ENCODE results near the gene C16orf78.
"Not testable (repeated sequence)": the region's sequence is repeated elsewhere in the genome, so short reads cannot be mapped to it uniquely, and the experiment has no call there.

The C16orf78 gene

GRCh38 chr16:49349446-49350168 is 24.0 kb upstream of the C16orf78 start:
- DNase-seq (ENCODE audit: low read depth, low spot score): no peak

- peak; percentile 82 for DNase-seq (ENCODE audit: low read depth, low spot score)
Observed at GRCh38 chr16:49350265-49351095, 23.1 kb upstream of the C16orf78 start.

- no peak for DNase-seq (ENCODE audit: low read depth, low spot score)
Observed at GRCh38 chr16:49351096-49351487, 22.5 kb upstream of the C16orf78 start.

- peak; percentile 85 for DNase-seq (ENCODE audit: low read depth, low spot score)
Observed at GRCh38 chr16:49352892-49353291, 20.7 kb upstream of the C16orf78 start.

- no peak for DNase-seq (ENCODE audit: low read depth, low spot score)
Observed at GRCh38 chr16:49353680-49354079, 19.9 kb upstream of the C16orf78 start.

- no peak for DNase-seq (ENCODE audit: low read depth, low spot score)
Observed at GRCh38 chr16:49354101-49354500, 19.5 kb upstream of the C16orf78 start.

- DNase-seq (ENCODE audit: low read depth, low spot score): no peak
Observed at GRCh38 chr16:49354991-49355390, 18.6 kb upstream of the C16orf78 start.

GRCh38 chr16:49355933-49356665 is 17.5 kb upstream of the C16orf78 start:
- DNase-seq (ENCODE audit: low read depth, low spot score): no peak

GRCh38 chr16:49356728-49357488 is 16.7 kb upstream of the C16orf78 start:
- DNase-seq (ENCODE audit: low read depth, low spot score): no peak

- DNase-seq (ENCODE audit: low read depth, low spot score): no peak
Observed at GRCh38 chr16:49359591-49359990, 14.0 kb upstream of the C16orf78 start.

GRCh38 chr16:49361731-49362130 is 11.9 kb upstream of the C16orf78 start:
- DNase-seq (ENCODE audit: low read depth, low spot score): not testable (repeated sequence)

- DNase-seq (ENCODE audit: low read depth, low spot score): peak; percentile 64
Observed at GRCh38 chr16:49362230-49362629, 11.4 kb upstream of the C16orf78 start.

- no peak for DNase-seq (ENCODE audit: low read depth, low spot score)
Observed at GRCh38 chr16:49365711-49366509, 7.7 kb upstream of the C16orf78 start.

GRCh38 chr16:49366669-49367068 is 6.9 kb upstream of the C16orf78 start:
- DNase-seq (ENCODE audit: low read depth, low spot score): no peak

GRCh38 chr16:49369651-49370611 is 3.7 kb upstream of the C16orf78 start:
- peak; percentile 84 for DNase-seq (ENCODE audit: low read depth, low spot score)

- no peak for DNase-seq (ENCODE audit: low read depth, low spot score)
Observed at GRCh38 chr16:49376206-49376605, 2.6 kb downstream of the C16orf78 start.

- DNase-seq (ENCODE audit: low read depth, low spot score): no peak
Observed at GRCh38 chr16:49377196-49377755, 3.7 kb downstream of the C16orf78 start.

GRCh38 chr16:49378238-49378637 is 4.6 kb downstream of the C16orf78 start:
- DNase-seq (ENCODE audit: low read depth, low spot score): no peak

GRCh38 chr16:49378816-49379215 is 5.2 kb downstream of the C16orf78 start:
- DNase-seq (ENCODE audit: low read depth, low spot score): no peak
